GM12873 (cell line): ENCODE results near the gene ALG8.

Experiments
- TF ChIP-seq, protein P1 (sequence below): IDR thresholded peaks from 2 replicates; pipeline ENCODE4 v1.5.1; 2012; ENCODE audit warnings: low read depth, mild to moderate bottlenecking, moderate library complexity, low read length, control low read depth; ENCODE audit not compliant: insufficient read depth; ENCODE audit errors: missing control alignments

The ALG8 gene

DNA sequence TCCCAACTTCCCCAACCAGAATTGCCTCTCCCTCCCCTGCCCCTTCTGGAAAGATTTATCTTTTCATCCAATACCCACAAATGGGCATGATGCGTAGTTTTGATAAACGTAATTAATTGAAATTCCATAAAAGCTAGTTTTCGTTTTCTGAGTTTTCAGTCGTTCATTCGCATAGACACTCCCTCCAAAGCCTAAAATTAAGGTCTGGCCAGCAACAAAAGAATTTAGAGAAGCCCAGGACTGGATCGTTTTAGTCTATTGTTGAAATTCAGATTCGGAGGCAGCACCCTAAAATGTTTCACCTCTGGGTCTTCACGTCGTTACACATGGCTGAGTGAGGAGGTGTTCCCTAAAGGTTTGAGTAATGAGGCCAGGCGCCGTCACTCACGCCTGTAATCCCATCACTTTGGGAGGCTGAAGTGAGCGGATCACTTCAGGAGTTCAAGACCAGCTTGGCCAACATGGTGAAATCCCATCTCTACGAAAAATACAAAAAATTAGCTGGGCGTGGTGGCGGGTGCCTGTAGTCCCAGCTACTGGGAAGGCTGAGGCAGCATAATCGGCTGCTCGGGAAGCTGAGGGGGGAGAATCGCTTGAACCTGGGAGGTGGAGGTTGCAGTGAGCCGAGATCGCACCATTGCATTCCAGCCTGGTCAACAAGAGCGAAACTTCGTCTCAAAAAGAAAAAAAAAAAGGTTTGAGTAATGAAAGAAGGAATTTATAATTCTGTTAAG is 59.2 kb downstream of the ALG8 start:
- TF ChIP-seq, protein P1, sequence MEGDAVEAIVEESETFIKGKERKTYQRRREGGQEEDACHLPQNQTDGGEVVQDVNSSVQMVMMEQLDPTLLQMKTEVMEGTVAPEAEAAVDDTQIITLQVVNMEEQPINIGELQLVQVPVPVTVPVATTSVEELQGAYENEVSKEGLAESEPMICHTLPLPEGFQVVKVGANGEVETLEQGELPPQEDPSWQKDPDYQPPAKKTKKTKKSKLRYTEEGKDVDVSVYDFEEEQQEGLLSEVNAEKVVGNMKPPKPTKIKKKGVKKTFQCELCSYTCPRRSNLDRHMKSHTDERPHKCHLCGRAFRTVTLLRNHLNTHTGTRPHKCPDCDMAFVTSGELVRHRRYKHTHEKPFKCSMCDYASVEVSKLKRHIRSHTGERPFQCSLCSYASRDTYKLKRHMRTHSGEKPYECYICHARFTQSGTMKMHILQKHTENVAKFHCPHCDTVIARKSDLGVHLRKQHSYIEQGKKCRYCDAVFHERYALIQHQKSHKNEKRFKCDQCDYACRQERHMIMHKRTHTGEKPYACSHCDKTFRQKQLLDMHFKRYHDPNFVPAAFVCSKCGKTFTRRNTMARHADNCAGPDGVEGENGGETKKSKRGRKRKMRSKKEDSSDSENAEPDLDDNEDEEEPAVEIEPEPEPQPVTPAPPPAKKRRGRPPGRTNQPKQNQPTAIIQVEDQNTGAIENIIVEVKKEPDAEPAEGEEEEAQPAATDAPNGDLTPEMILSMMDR, result no peak

DNA sequence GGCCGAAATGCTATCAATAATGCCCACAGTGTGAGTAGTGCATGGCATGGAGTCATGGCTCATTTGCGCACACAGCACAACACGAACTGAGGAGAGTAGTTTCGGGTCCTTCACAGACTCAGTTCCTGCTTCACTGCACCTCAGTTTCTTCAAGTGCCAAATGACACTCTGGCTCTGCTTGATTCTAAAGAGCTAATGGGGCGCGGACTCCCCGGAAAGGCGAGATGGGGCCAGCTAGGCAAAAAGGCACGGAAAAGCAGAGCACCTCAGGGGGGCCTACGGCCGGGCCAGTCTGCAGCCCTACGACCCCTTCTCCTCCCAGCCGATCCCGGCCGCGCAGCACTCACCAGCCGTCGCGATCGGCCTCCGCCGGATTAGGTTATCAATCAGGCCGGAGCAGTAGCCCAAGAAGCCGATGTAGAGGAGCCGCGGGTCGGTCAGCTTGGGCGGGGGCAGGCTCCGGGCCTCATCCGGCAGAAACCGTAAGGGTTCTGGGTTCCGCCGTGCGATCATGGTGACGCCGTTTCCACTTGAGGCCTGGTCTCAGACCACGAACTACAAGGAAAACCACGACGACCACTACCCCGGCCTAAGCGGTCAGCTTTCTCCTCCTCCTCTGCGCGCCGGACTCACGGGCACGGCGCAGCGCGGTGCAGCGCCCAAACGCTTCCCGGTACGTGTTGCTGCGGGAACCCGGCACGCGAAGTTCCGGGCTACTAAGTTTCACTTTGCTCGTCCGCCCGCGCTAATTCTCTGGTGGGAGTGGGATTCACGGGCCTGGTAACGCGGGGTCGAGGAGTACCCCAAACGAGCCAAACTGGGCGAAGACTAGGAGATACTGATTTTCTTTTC is 60.0 kb downstream of the ALG8 start, which contains the start of gene NDUFC2:
NDUFC2 (minus strand) TSS at position 631 of the 852 bp plus-strand sequence; CDS start at position 513, 118 bp downstream.
- TF ChIP-seq, protein P1, result no peak

DNA sequence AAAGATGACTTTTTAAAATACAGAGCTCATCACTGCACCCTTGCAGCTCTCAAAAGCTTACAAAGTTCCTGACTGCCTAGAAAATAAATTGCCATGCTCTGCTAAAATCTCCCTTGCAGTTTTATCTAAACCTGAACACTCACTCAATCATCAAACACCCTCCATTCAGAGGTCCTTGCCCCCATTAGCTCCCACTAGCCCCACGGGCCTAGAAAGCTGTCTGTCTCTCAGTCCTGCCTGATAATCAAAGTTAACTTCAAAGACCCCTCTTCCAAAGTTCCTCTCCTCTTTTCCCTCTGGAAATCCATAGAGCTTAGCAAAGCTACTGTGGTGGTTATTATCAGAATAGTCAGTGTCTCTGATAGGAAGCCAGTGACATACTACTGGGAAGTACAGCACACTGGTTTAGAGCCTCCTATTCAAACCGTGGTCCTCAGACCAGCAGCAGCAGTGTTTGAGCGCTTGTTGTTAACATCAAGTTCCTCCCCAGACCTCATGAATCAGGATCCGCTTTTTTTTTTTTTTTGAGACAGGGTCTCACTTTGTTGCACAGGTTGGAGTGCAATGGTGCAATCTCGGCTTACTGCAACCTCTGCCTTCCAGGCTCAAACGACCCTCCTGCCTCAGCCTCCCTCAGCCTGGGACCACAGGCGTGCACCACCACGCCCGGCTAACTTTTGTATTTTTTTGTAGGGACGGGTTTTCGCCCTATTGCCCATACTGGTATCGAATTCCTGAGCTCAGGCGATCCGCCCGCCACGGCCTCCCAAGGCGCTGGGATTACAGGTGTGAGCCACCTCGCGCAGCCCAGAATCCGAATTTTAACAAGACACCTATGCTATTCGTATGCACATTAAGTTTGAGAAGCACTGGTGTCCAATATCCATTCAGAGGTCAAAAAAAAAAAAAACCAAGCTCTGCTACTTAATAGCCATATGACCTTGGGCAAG is 60.9 kb downstream of the ALG8 start:
- TF ChIP-seq, protein P1, result no peak

DNA sequence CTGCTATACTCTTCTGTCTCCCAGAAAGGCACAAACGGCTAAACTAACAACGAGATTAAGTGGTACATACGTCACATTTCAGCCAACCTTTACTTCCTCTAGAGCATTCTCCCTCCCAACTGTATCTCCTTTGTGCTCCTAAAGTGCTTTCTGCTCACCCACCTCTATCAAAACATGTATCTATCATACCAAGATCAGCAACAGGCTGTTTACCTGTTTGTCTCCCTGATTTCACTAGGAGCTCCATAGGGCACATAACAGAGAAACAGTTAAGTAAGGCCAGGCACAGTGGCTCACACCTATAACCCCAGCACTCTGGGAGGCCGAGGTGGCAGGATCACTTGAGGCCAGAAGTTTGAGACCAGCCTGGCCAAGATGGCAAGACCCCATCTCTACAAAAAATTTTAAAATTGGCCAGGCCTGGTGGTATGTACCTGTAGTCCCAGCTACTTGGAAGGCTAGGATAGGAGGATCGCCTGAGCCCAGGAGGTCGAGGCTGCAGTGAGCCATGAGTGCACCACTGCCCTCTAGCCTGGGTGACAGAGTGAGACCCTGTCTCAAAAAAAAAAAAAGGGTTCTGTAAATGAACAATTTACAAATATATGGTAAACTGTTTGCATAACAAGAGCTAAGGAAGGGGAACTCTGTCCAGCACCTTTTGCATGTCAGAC is 62.6 kb downstream of the ALG8 start:
- TF ChIP-seq, protein P1, result no peak

DNA sequence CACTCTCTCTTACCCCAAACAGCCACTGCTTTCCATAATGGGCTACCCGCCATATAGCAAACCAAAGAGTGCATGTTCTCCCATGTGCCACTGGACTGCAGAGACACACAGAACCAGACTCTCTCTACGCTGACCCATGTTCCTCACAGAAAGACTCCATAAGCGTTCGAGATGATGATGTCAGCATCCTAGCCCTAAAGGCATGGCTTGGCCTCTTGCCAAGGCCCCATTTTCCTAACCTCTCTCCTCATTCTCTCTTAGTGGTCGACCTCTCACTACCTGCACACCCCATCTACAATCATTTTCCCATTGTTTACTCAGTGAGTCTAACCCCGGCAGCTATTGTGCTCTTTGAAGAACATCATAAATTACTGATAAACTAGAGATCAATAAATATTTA is 64.7 kb downstream of the ALG8 start:
- TF ChIP-seq, protein P1, result no peak

DNA sequence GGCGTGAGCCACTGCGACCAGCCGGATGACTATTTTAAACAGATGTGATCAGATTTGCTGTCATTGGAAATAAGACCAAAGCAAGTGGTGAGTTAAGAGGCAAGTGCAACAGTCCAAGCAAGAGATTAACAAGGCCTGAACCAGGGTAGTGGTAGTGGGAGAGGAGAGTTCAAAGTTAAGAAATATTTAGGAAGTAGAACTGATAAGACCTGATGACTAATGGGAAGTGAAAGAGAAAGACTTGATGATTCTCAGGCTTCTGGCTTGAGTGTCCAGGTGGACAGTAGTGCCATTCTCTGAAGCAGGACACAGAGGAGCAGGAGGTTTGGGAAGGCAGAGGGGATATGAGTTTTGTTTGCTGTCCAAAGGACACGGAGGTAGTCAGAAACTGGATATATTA is 67.0 kb downstream of the ALG8 start:
- TF ChIP-seq, protein P1, result no peak
